Lower lobe of right lung (tissue), 2 donors: Measurements from ENCODE around the gene ABCA1. TPM values are rescaled to one million over a fixed set of nuclear protein-coding genes. Genes with fewer than 3 reads are reported as not detected.

ENCODE experiments used
- ATAC-seq, 2 donors: fragments of 200-7000 bp; cut with Tn5 transposase; one replicate each; pipeline ENCODE4 v1.9.1; 2020 to 2022; ENCODE audit warnings: mild to moderate bottlenecking in 2 of 2, moderate library complexity in 2 of 2
- DNase-seq: peaks from one replicate; pipeline ENCODE4 v3.0.0-alpha.2; 2020
- H3K27ac ChIP-seq: fragments of 200-600 bp; one replicate; pipeline ENCODE4 v1.8.0; 2022
- H3K27me3 ChIP-seq: fragments of 200-600 bp; one replicate; pipeline ENCODE4 v1.8.0; 2022; ENCODE audit warnings: low read depth
- H3K36me3 ChIP-seq: fragments of 200-600 bp; one replicate; pipeline ENCODE4 v1.8.0; 2022; ENCODE audit warnings: mild to moderate bottlenecking
- H3K4me1 ChIP-seq: fragments of 200-600 bp; one replicate; pipeline ENCODE4 v1.8.0; 2022
- H3K4me3 ChIP-seq: fragments of 200-600 bp; one replicate; pipeline ENCODE4 v1.8.0; 2022; ENCODE audit warnings: mild to moderate bottlenecking
- H3K9me3 ChIP-seq: fragments of 200-600 bp; one replicate; pipeline ENCODE4 v1.8.0; 2022
- CTCF ChIP-seq: fragments of 200-600 bp; IDR thresholded peaks from one replicate; pipeline ENCODE4 v1.8.0; 2022; ENCODE audit warnings: antibody characterized with exemption, mild to moderate bottlenecking
- intact Hi-C: fragments of 100-400 bp; cut with DNase I; formaldehyde crosslinking; loops from one replicate; pipeline ENCODE4 v1.11.0; 2022
- total RNA-seq: library from RNA; stranded (reverse); fragmentation: NEBNext Ultra II Directional; extraction: Animal tissue kit (Norgen Biotek cat#: 25700); gene quantifications from one replicate; pipeline ENCODE4 v1.2.1, GENCODE V29; 2021
- donor health status: DM: no; HTN: yes; CAD: no; lungs with severe emphysema.

ABCA1 gene
- total RNA-seq, 1 donor from 2014 or later: 46.8 TPM

- no peak for TF ChIP-seq CTCF
- H3K9me3 ChIP-seq: no peaks in the 10 kb centered on the region
- intact Hi-C loops: no loop called here
- H3K27ac ChIP-seq: no peak overlapping the region
- DNase-seq (no peak), ATAC-seq (no peak)
- peaks cover 31% of the 10 kb centered on the region for H3K36me3 ChIP-seq
- H3K4me3 ChIP-seq: no peak overlapping the region
- no peaks in the 10 kb centered on the region for H3K27me3 ChIP-seq
- H3K4me1 ChIP-seq: peaks cover 7% of the 10 kb centered on the region
These were observed 78.9 kb downstream of the ABCA1 start for GRCh38 chr9:104849023-104849422.

DNA sequence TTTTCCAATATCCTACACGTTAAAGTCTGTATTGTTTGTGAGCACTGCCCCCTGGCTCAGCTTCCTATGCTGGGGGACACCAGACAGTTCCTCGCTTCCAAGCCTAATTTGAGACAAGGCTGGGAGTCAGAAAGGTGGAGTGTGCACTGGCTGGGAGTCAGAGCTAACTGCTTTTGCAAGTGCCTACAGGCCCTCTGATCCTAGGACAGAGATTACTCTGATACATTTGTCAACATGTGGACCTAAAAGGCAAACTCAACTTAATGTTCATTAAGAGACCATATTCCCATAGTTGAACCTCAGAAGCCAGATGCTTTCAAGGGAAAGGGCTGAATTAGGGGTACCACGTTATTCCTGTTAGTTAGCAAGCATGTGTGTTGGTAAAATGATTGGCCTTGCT is 83.2 kb downstream of the ABCA1 start:
- H3K4me3 ChIP-seq: no peak overlapping the region
- no peaks in the 10 kb centered on the region for H3K27me3 ChIP-seq
- intact Hi-C loops: no loop called here
- H3K9me3 ChIP-seq: no peaks in the 10 kb centered on the region
- no peaks in the 10 kb centered on the region for H3K4me1 ChIP-seq
- no peak for TF ChIP-seq CTCF
- no peak for ATAC-seq
- no peak overlapping the region for H3K27ac ChIP-seq
- DNase-seq: no peak
- peaks cover 53% of the 10 kb centered on the region for H3K36me3 ChIP-seq

DNA sequence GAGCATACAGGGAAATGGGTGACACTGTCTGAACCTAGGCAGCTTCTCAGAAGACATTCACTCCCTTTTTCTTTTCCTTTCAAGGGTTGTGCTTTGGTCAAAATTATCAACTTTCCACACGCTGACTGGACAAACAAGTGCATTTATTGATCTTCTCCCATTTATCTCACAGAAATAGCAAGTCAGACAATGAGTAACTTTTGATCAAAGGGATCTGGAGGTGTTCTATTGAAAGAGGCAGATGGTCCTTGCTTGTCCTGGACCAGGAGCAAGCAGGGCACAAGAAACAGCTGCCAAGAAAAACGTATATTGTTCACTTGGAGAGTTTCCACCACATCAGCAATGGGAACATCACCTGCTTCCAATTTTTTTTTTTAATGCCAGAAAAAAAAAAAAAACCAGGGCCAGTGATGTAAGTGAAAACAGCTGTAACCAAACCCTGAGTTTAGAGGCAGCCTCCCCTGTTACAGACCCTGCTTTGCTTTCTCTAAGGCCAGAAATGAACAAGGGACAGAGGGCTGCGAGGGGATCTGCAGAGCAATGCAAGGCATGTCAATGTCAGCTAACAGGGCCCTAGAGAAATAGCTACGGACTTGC is 84.2 kb downstream of the ABCA1 start:
- no peak overlapping the region for H3K4me3 ChIP-seq
- intact Hi-C loops: no loop called here
- no peaks in the 10 kb centered on the region for H3K9me3 ChIP-seq
- no peak overlapping the region for H3K27ac ChIP-seq
- DNase-seq (no peak), ATAC-seq (no peak)
- H3K36me3 ChIP-seq: peaks cover 62% of the 10 kb centered on the region
- no peaks in the 10 kb centered on the region for H3K27me3 ChIP-seq
- H3K4me1 ChIP-seq: no peaks in the 10 kb centered on the region
- no peak for TF ChIP-seq CTCF

GRCh38 chr9:104842698-104843097 is 85.3 kb downstream of the ABCA1 start:
- TF ChIP-seq CTCF: no peak
- peak; percentile 50 to 55 for ATAC-seq
- H3K27ac ChIP-seq: no peak overlapping the region

DNA sequence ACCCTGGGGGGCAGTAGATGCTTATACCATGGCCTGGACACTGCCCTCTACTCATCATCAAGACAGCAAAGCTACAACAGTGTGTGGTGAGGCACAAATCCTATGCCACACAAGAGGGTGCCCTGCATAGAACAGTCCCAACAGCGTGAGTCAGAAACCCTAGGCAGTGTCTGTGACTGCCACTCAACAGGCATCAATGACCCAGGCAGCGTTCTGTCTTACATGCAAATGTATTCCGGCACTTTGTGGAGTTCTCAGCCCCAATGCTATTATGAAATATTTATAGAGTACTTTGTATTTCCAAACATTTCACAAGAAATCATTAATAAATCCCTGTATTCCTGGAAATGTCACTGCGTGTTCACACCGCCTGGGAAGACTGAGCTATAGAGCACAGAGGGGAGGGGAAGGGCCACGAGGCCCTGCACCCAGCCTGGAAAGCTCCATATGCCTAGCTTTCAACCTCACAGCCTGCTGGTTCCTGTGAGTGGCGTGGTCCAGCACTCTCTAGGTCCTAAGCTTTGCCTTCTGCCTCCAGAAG is 86.3 kb downstream of the ABCA1 start:
- Histone ChIP-seq H3K27me3 (no peaks in the 10 kb centered on the region), H3K36me3 (peaks cover 80% of the 10 kb centered on the region), H3K27ac (no peak overlapping the region), H3K4me1 (peaks cover 2% of the 10 kb centered on the region), H3K4me3 (no peak overlapping the region), H3K9me3 (no peaks in the 10 kb centered on the region)
- TF ChIP-seq CTCF: no peak
- ATAC-seq (peak; percentile 69 to 88), DNase-seq (no peak)
- intact Hi-C loops: no loop called here

More at GRCh38 chr9:104842698-104843097, 85.3 kb downstream of the ABCA1 start:
- DNase-seq: no peak
- Histone ChIP-seq H3K36me3 (peaks cover 70% of the 10 kb centered on the region), H3K27me3 (no peaks in the 10 kb centered on the region), H3K9me3 (no peaks in the 10 kb centered on the region), H3K4me3 (no peak overlapping the region), H3K4me1 (no peaks in the 10 kb centered on the region)
- intact Hi-C loops: no loop called here
